Transverse colon (tissue), 4 donors: ENCODE results near the gene C4orf17. TPM values are rescaled to one million over a fixed set of nuclear protein-coding genes. Genes with fewer than 3 reads are reported as not detected.
"Not testable (repeated sequence)": the region's sequence is repeated elsewhere in the genome, so short reads cannot be mapped to it uniquely, and the experiment has no call there.

Source experiments
- DNase-seq: peaks from one replicate; pipeline ENCODE4 v3.0.0-alpha.2; 2019
- H3K27ac ChIP-seq, 4 donors: fragments of 200-600 bp; sonication (generic); 2 replicates each; pipeline ENCODE4 v1.5.1; 2016 to 2018; ENCODE audit warnings: inconsistent platforms in 4 of 4
- H3K27me3 ChIP-seq: fragments of 200-600 bp; sonication (generic); 2 replicates; pipeline ENCODE4 v1.5.1; 2017; ENCODE audit warnings: inconsistent platforms
- H3K36me3 ChIP-seq, 4 donors: fragments of 200-600 bp; sonication (generic); 2 replicates each; pipeline ENCODE4 v1.5.1; 2017 to 2019; ENCODE audit warnings: inconsistent platforms in 4 of 4
- H3K4me1 ChIP-seq, 4 donors: fragments of 200-600 bp; sonication (generic); 2 replicates each; pipeline ENCODE4 v1.5.1; 2017 to 2020; ENCODE audit warnings: inconsistent platforms in 4 of 4
- H3K4me3 ChIP-seq, 4 donors: fragments of 200-600 bp; sonication (generic); 1 replicate in 1 of 4; 2 replicates in 3 of 4; pipeline versions ENCODE4 v1.5.1 to v1.6.1; 2017 to 2019; ENCODE audit warnings: inconsistent platforms in 4 of 4
- H3K9me3 ChIP-seq, 2 donors: fragments of 200-600 bp; sonication (generic); 2 replicates each; pipeline ENCODE4 v1.5.1; 2017 to 2019; ENCODE audit warnings: inconsistent platforms in 2 of 2
- EP300 ChIP-seq: sonication (generic); formaldehyde crosslinking; IDR thresholded peaks from one replicate; pipeline ENCODE4 v1.6.1; 2017; ENCODE audit warnings: antibody characterized with exemption, low read depth
- POLR2A ChIP-seq: fragments of 450-650 bp; IDR thresholded peaks from one replicate; pipeline ENCODE4 v1.6.1; 2016; ENCODE audit warnings: antibody characterized with exemption, mild to moderate bottlenecking, moderate library complexity
- POLR2AphosphoS5 ChIP-seq, 3 donors: sonication (generic); formaldehyde crosslinking; IDR thresholded peaks; one replicate each; pipeline ENCODE4 v1.6.1; 2016; ENCODE audit warnings: antibody characterized with exemption in 3 of 3
- WGBS, 2 donors: methylation state at CpG; one replicate each; pipeline ENCODE4 v1.1.5; 2018; ENCODE audit warnings: low coverage in 1 of 2; 5-methylcytosine and 5-hydroxymethylcytosine counted together
- in situ Hi-C, 4 donors: fragments of 200-750 bp; cut with MboI; loops; one replicate each; pipeline versions ENCODE4 v1.15.0 to v1.15.1; 2017; ENCODE audit warnings: low sequenced_read_pairs in 3 of 4, low pct_ligation_motif_present in 1 of 4, low pct_unique_long_range_greater_than_20kb in 1 of 4
- intact Hi-C: fragments of 100-400 bp; cut with DNase I; formaldehyde crosslinking; loops from one replicate; pipeline ENCODE4 v1.15.1; 2023; ENCODE audit warnings: low total_unique reads
- total RNA-seq, 4 donors: library from RNA; depleted of rRNA; stranded (reverse); fragments of >200 nt; gene quantifications; one replicate each; pipeline ENCODE4 v1.1.0, GENCODE V29; 2016
- TF ChIP-seq, protein P1 (sequence below), 5 experiments: fragments of 200-600 bp in 3 of 5; fragments of 450-650 bp in 2 of 5; sonication (generic) in 3 of 5; IDR thresholded peaks; 1 replicate in 2 of 5; 2 replicates in 3 of 5; pipeline ENCODE4 v1.5.1; 2016 to 2017; ENCODE audit warnings: antibody characterized with exemption in 5 of 5, inconsistent platforms in 3 of 5, mild to moderate bottlenecking in 2 of 5, moderate library complexity in 1 of 5

Gene C4orf17
- total RNA-seq, 4 donors from 2014 or later: not detected

DNA sequence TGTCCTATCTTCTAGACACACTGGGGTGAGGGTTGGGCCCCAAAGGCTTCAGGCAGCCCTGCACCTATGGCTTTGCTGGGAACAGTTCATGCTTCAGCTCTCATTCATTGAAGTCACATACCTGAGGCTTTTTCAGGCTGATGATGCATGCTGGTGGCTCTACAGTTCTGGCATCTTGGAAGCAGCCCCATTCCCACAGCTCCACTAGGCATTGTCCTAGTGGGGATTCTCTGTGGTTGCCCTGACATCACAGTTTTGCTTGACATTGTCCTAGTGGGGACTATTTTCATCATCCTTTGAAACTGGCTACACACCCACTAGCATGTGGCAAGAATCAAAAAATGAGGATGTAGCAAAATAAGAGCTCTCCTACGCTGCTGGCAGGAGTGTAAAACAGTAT is 37.7 kb upstream of the C4orf17 start:
- Histone ChIP-seq H3K4me3 (no peak overlapping the region), H3K9me3 (no peaks in the 10 kb centered on the region), H3K27ac (no peak overlapping the region), H3K4me1 (no peaks in the 10 kb centered on the region), H3K36me3 (no peaks in the 10 kb centered on the region), H3K27me3 (no peaks in the 10 kb centered on the region)
- in situ Hi-C loops (no loop called here), intact Hi-C loops (no loop called here)
- 60 to 78% methylated on average over 1 of the region's 1 CpG for WGBS, 2 donors
- no peak for DNase-seq
- TF ChIP-seq, protein P1, sequence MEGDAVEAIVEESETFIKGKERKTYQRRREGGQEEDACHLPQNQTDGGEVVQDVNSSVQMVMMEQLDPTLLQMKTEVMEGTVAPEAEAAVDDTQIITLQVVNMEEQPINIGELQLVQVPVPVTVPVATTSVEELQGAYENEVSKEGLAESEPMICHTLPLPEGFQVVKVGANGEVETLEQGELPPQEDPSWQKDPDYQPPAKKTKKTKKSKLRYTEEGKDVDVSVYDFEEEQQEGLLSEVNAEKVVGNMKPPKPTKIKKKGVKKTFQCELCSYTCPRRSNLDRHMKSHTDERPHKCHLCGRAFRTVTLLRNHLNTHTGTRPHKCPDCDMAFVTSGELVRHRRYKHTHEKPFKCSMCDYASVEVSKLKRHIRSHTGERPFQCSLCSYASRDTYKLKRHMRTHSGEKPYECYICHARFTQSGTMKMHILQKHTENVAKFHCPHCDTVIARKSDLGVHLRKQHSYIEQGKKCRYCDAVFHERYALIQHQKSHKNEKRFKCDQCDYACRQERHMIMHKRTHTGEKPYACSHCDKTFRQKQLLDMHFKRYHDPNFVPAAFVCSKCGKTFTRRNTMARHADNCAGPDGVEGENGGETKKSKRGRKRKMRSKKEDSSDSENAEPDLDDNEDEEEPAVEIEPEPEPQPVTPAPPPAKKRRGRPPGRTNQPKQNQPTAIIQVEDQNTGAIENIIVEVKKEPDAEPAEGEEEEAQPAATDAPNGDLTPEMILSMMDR (IDR thresholded peaks at IDR 0.05): no peak
- TF ChIP-seq POLR2AphosphoS5 (IDR thresholded peaks at IDR 0.05) (no peak), POLR2A (no peak), EP300 (no peak)

- 71 to 78% methylated on average over 1 of the region's 1 CpG for WGBS, 2 donors
- in situ Hi-C loops: no loop called here
- intact Hi-C loops: no loop called here
Observed at GRCh38 chr4:99483636-99484035, 27.2 kb upstream of the C4orf17 start.

DNA sequence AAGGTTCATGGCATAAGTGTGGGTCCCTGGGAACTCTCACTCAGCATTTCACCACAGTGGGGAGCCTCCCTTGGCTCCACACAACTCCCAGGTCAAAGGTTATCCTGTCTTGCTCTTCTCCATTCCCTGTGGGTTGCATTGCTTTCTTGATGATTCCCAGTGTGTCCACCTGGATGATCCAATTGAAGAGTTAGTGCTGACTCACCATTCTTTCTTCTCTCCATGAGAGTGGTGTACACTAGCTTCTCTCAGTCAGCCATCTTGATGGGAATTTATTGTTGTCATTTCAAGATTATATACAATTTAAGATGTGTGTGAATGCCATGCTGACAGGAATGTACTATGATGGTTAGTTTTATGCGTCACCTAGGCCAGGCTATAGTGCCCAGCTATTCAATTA is 25.6 kb upstream of the C4orf17 start:
- Histone ChIP-seq H3K4me3 (no peak overlapping the region), H3K4me1 (no peaks in the 10 kb centered on the region), H3K9me3 (peaks cover 19 to 25% of the 10 kb centered on the region in 2 donors), H3K27ac (no peak overlapping the region), H3K27me3 (no peaks in the 10 kb centered on the region), H3K36me3 (no peaks in the 10 kb centered on the region)
- TF ChIP-seq, protein P1 (IDR thresholded peaks at IDR 0.05): no peak
- TF ChIP-seq POLR2A (no peak), EP300 (no peak), POLR2AphosphoS5 (IDR thresholded peaks at IDR 0.05) (no peak)
- intact Hi-C loops: no loop called here
- WGBS, 2 donors: 88% methylated on average over 1 of the region's 1 CpG; no CpG with 5 or more reads in 1 of the 2 donors
- DNase-seq: no peak
- in situ Hi-C loops: no loop called here

More at GRCh38 chr4:99483636-99484035, 27.2 kb upstream of the C4orf17 start:
- H3K27me3 ChIP-seq: no peaks in the 10 kb centered on the region
- TF ChIP-seq EP300 (no peak), POLR2A (no peak), POLR2AphosphoS5 (IDR thresholded peaks at IDR 0.05) (no peak)
- TF ChIP-seq, protein P1 (IDR thresholded peaks at IDR 0.05): no peak
- no peak for DNase-seq
- H3K4me1 ChIP-seq: no peaks in the 10 kb centered on the region
- H3K27ac ChIP-seq: no peak overlapping the region
- peaks cover 19 to 25% of the 10 kb centered on the region in 2 donors for H3K9me3 ChIP-seq
- H3K4me3 ChIP-seq: no peak overlapping the region
- no peaks in the 10 kb centered on the region for H3K36me3 ChIP-seq

GRCh38 chr4:99486648-99487047 is 24.2 kb upstream of the C4orf17 start:
- peaks cover 19 to 25% of the 10 kb centered on the region in 2 donors for H3K9me3 ChIP-seq
- DNase-seq, H3K27ac ChIP-seq, H3K4me3 ChIP-seq, H3K27me3 ChIP-seq, intact Hi-C loops, H3K4me1 ChIP-seq, H3K36me3 ChIP-seq, in situ Hi-C loops: not testable (repeated sequence)
- 51 to 55% methylated on average over 2 to 3 of the region's 3 CpGs for WGBS, 2 donors

GRCh38 chr4:99490286-99490685 is 20.5 kb upstream of the C4orf17 start:
- in situ Hi-C loops: no loop called here
- TF ChIP-seq EP300: no peak
- TF ChIP-seq, protein P1 (IDR thresholded peaks at IDR 0.05): no peak
- TF ChIP-seq POLR2A: no peak
- no peak for TF ChIP-seq POLR2AphosphoS5 (IDR thresholded peaks at IDR 0.05)
- DNase-seq: no peak
- Histone ChIP-seq H3K4me1 (no peaks in the 10 kb centered on the region), H3K27ac (no peak overlapping the region), H3K4me3 (no peak overlapping the region), H3K27me3 (no peaks in the 10 kb centered on the region), H3K36me3 (no peaks in the 10 kb centered on the region), H3K9me3 (peaks cover 24% of the 10 kb centered on the region in 2 donors)
- WGBS, 2 donors: 70 to 72% methylated on average over 4 of the region's 4 CpGs
- intact Hi-C loops: no loop called here
